SK-N-SH (cell line): ENCODE data around the gene ASB18. TPM values are rescaled to one million over a fixed set of nuclear protein-coding genes. Genes with fewer than 3 reads are reported as not detected.

Source experiments
- CTCF ChIA-PET: fragments of 300-600, 350-600 bp; formaldehyde crosslinking; extraction: SDS; loops from one replicate; lab custom pipeline; 2021; lab: Yijun Ruan, JAX
- POLR2A ChIA-PET: fragments of 350-600 bp; sonication (Branson Sonifier 250); formaldehyde crosslinking; extraction: SDS; loops from one replicate; lab custom pipeline; 2020; ENCODE audit warnings: antibody characterized with exemption, inconsistent platforms; lab: Yijun Ruan, JAX
- DNase-seq: peaks from one replicate; pipeline ENCODE4 v3.0.0; 2012
- H2AFZ ChIP-seq: fragments of 200-600 bp; sonication (generic); 2 replicates; pipeline ENCODE4 v1.8.1; 2016; ENCODE audit warnings: antibody characterized with exemption, mild to moderate bottlenecking, low read depth
- H3F3A ChIP-seq: fragments of 200-600 bp; sonication (generic); replicated peaks from 2 replicates; pipeline ENCODE3; 2016; ENCODE audit warnings: antibody characterized with exemption, mild to moderate bottlenecking; ENCODE audit not compliant: insufficient read depth
- H3K27ac ChIP-seq, 2 experiments: fragments of 200-500 bp in 1 of 2; fragments of 200-600 bp in 1 of 2; sonication (Bioruptor generic) in 1 of 2; sonication (generic), shearing (Covaris generic) in 1 of 2; 2 replicates each; pipeline versions ENCODE4 v1.5.1 to v1.6.1; 2014 to 2016; ENCODE audit warnings: low read depth in 2 of 2, inconsistent platforms in 1 of 2, low read length in 1 of 2, mild to moderate bottlenecking in 1 of 2, mixed read lengths in 1 of 2
- H3K27me3 ChIP-seq: fragments of 200-600 bp; sonication (generic), shearing (Covaris generic); 2 replicates; pipeline ENCODE4 v1.6.1; 2016; ENCODE audit warnings: mixed run types; ENCODE audit not compliant: insufficient read depth
- H3K36me3 ChIP-seq, 2 experiments: fragments of 200-500 bp in 1 of 2; fragments of 200-600 bp in 1 of 2; sonication (Bioruptor generic) in 1 of 2; sonication (generic) in 1 of 2; replicated peaks in 1 of 2; 2 replicates each; pipeline versions ENCODE3 to v1.5.1; 2014 to 2016; ENCODE audit warnings: low read length in 1 of 2, mild to moderate bottlenecking in 1 of 2; ENCODE audit not compliant: insufficient read depth in 2 of 2, control insufficient read depth in 1 of 2
- H3K4me1 ChIP-seq, 2 experiments: fragments of 200-500 bp in 1 of 2; fragments of 200-600 bp in 1 of 2; sonication (Bioruptor generic) in 1 of 2; sonication (generic), shearing (Covaris generic) in 1 of 2; 2 replicates each; pipeline versions ENCODE4 v1.5.1 to v1.6.1; 2014 to 2016; ENCODE audit warnings: low read depth in 1 of 2, low read length in 1 of 2, mixed run types in 1 of 2; ENCODE audit not compliant: insufficient read depth in 2 of 2, control insufficient read depth in 1 of 2
- H3K4me2 ChIP-seq: fragments of 200-600 bp; sonication (generic), shearing (Covaris generic); 2 replicates; pipeline ENCODE4 v1.6.1; 2017; ENCODE audit warnings: mixed run types
- H3K4me3 ChIP-seq, 2 experiments: fragments of 200-500 bp in 1 of 2; fragments of 200-600 bp in 1 of 2; sonication (Bioruptor generic) in 1 of 2; sonication (generic), shearing (Covaris generic) in 1 of 2; 2 replicates each; pipeline versions ENCODE4 v1.5.1 to v1.8.1; 2014 to 2016; ENCODE audit warnings: low read depth in 2 of 2, inconsistent platforms in 1 of 2, low read length in 1 of 2, mild to moderate bottlenecking in 1 of 2, mixed read lengths in 1 of 2, moderate library complexity in 1 of 2
- H3K79me2 ChIP-seq: fragments of 200-600 bp; sonication (generic); 2 replicates; pipeline ENCODE4 v1.8.1; 2017; ENCODE audit warnings: mild to moderate bottlenecking; ENCODE audit not compliant: insufficient read depth
- H3K9ac ChIP-seq: fragments of 200-600 bp; sonication (generic); 2 replicates; pipeline ENCODE4 v1.6.1; 2017; ENCODE audit warnings: mixed run types
- H3K9me2 ChIP-seq: fragments of 200-600 bp; sonication (generic); 2 replicates; pipeline ENCODE4 v1.6.1; 2017; ENCODE audit warnings: mixed run types
- H3K9me3 ChIP-seq: fragments of 200-600 bp; sonication (generic); 2 replicates; pipeline ENCODE4 v1.6.1; 2017; ENCODE audit warnings: mixed run types, mild to moderate bottlenecking, moderate library complexity
- H4K20me1 ChIP-seq: fragments of 200-600 bp; sonication (generic); 2 replicates; pipeline ENCODE4 v1.6.1; 2017; ENCODE audit warnings: mild to moderate bottlenecking, mixed run types; ENCODE audit not compliant: insufficient read depth
- CHD2 ChIP-seq: fragments of 150-350 bp; IDR thresholded peaks from 2 replicates; pipeline ENCODE4 v1.6.1; 2018; ENCODE audit warnings: low read length; ENCODE audit not compliant: partially characterized antibody
- ELF1 ChIP-seq: IDR thresholded peaks from 2 replicates; pipeline ENCODE4 v1.4.0; 2012
- EZH2phosphoT487 ChIP-seq: fragments of 200-600 bp; sonication (generic); IDR thresholded peaks from 2 replicates; pipeline ENCODE4 v1.6.1; 2017; ENCODE audit warnings: low read depth, mixed run types, mild to moderate bottlenecking, antibody characterized with exemption, moderate library complexity, borderline replicate concordance
- FOXJ3 ChIP-seq: sonication (generic); formaldehyde crosslinking; IDR thresholded peaks from 2 replicates; pipeline ENCODE4 v1.5.1; 2020; ENCODE audit warnings: mild to moderate bottlenecking, missing genetic modification reagents
- GATA2 ChIP-seq: sonication (generic); formaldehyde crosslinking; IDR thresholded peaks from 2 replicates; pipeline ENCODE4 v1.5.0; 2020; ENCODE audit warnings: mild to moderate bottlenecking, missing genetic modification reagents
- JUND ChIP-seq: IDR thresholded peaks from 2 replicates; pipeline ENCODE4 v1.4.0; 2012
- MAX ChIP-seq: IDR thresholded peaks from 2 replicates; pipeline ENCODE4 v1.4.0; 2012; ENCODE audit warnings: low read depth
- MEF2A ChIP-seq: IDR thresholded peaks from 2 replicates; pipeline ENCODE4 v1.4.0; 2012; ENCODE audit warnings: low read depth, borderline replicate concordance
- MXI1 ChIP-seq: IDR thresholded peaks from 2 replicates; pipeline ENCODE4 v1.6.1; 2012; ENCODE audit warnings: mild to moderate bottlenecking, low read depth, low read length, improper control_type of control experiment
- RAD21 ChIP-seq: IDR thresholded peaks from 2 replicates; pipeline ENCODE4 v1.6.1; 2012; ENCODE audit warnings: mild to moderate bottlenecking, low read length
- REST ChIP-seq: IDR thresholded peaks from 2 replicates; pipeline ENCODE4 v1.6.1; 2012; ENCODE audit warnings: mild to moderate bottlenecking, low read depth, low read length, moderate library complexity
- RXRA ChIP-seq: IDR thresholded peaks from 2 replicates; pipeline ENCODE4 v1.4.0; 2012; ENCODE audit warnings: low read depth, mild to moderate bottlenecking, borderline replicate concordance
- SIN3A ChIP-seq: IDR thresholded peaks from 2 replicates; pipeline ENCODE4 v1.6.1; 2012; ENCODE audit warnings: low read depth, mild to moderate bottlenecking, low read length, moderate library complexity, borderline replicate concordance
- TAF1 ChIP-seq: IDR thresholded peaks from 2 replicates; pipeline ENCODE4 v1.6.1; 2012; ENCODE audit warnings: low read depth, mild to moderate bottlenecking, low read length, moderate library complexity, borderline replicate concordance
- WGBS: methylation state at CpG from one replicate; pipeline ENCODE4 v1.1.6; 2017; ENCODE audit warnings: low lambda C conversion rate; 5-methylcytosine and 5-hydroxymethylcytosine counted together
- polyA plus RNA-seq, 3 experiments: library from polyadenylated mRNA; depleted of rRNA; stranded (reverse); fragments of >200 nt; gene quantifications; 2 replicates each; pipeline ENCODE4 v1.2.3, GENCODE V29; 2012
- TF ChIP-seq, protein P1 (sequence below): fragments of 200-600 bp; sonication (generic); IDR thresholded peaks from 2 replicates; pipeline ENCODE4 v1.6.1; 2017; ENCODE audit warnings: antibody characterized with exemption, mild to moderate bottlenecking, moderate library complexity

Gene ASB18
- polyA plus RNA-seq, 1 of the 3 experiments (the other 2 are of a cell fraction): not detected

GRCh38 chr2:236175548-236176150 is 88.6 kb downstream of the ASB18 start (continued):
- no peak for TF ChIP-seq REST

DNA sequence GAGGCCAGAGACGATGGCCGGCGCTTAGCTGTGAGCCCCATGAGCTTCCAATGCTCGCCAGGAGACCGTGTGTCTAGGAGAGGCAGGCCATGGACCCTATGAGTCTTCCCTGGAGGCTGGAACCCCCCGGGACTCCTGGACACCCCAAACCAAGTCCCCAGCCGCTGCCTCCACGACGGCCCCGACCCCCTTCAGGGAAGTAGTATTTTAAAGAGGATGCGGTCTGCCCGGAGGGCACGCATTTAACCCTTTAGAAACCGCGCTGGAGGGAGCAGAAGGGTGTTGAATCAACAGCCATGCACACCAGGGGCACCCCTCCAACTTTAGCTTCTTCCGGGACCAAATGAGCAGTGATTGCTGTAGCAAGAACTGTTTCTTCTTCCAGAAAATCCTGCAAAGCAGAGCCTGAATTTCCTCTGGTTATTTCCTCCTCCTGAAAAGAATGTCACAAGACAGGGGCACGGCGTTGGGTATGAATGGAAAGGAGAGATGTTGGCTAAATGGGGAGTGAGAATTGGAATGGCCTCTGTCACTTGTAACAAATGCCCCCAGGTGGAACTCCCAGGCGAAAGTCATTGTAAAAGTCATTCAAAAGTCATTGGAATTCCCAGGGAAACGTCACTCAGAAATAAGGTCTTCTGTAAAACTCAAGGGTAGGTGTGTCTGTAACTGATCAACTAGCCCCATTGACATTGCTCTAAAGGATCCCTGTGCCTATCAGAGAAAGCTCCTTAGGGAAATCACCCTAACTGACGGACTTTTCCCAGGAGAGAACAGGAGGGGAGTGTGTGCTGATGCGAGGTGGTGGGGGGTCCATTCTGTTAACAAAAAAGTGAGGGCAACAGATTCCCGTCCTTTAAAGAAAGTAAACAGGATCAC is 90.2 kb downstream of the ASB18 start:
- H3K9me2 ChIP-seq: no peaks in the 10 kb centered on the region
- no peak overlapping the region for H3K4me2 ChIP-seq
- DNase-seq: no peak
- no peak overlapping the region for H3K9ac ChIP-seq
- WGBS: 47% methylated on average over 23 of the region's 23 CpGs
- peaks cover 0 to 8% of the 10 kb centered on the region in 2 experiments; a peak in 2 of 4 replicates for H3K4me1 ChIP-seq
- peaks cover 22% of the 10 kb centered on the region for H3F3A ChIP-seq
- H3K9me3 ChIP-seq: no peaks in the 10 kb centered on the region
- H2AFZ ChIP-seq: no peak overlapping the region
- no peak overlapping the region for H3K4me3 ChIP-seq
- H3K79me2 ChIP-seq: no peaks in the 10 kb centered on the region
- no peak overlapping the region for H3K27ac ChIP-seq
- TF ChIP-seq CHD2 (no peak), FOXJ3 (CRISPR knock-in tag) (no peak), EZH2phosphoT487 (no peak; the same call in 1 of the 2 replicates), ELF1 (no peak), REST (no peak), MAX (no peak), JUND (no peak), TAF1 (no peak), RXRA (no peak), RAD21 (no peak), MEF2A (no peak), GATA2 (no peak), SIN3A (no peak), MXI1 (no peak)
- TF ChIP-seq, protein P1, sequence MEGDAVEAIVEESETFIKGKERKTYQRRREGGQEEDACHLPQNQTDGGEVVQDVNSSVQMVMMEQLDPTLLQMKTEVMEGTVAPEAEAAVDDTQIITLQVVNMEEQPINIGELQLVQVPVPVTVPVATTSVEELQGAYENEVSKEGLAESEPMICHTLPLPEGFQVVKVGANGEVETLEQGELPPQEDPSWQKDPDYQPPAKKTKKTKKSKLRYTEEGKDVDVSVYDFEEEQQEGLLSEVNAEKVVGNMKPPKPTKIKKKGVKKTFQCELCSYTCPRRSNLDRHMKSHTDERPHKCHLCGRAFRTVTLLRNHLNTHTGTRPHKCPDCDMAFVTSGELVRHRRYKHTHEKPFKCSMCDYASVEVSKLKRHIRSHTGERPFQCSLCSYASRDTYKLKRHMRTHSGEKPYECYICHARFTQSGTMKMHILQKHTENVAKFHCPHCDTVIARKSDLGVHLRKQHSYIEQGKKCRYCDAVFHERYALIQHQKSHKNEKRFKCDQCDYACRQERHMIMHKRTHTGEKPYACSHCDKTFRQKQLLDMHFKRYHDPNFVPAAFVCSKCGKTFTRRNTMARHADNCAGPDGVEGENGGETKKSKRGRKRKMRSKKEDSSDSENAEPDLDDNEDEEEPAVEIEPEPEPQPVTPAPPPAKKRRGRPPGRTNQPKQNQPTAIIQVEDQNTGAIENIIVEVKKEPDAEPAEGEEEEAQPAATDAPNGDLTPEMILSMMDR: no peak
- peaks cover 58% of the 10 kb centered on the region for H3K27me3 ChIP-seq
- H4K20me1 ChIP-seq: no peaks in the 10 kb centered on the region
- ChIA-PET CTCF (interaction anchor here (0.9 to 17.1 kb wide), 4 partner anchors 380 to 428 kb away, joined by 3 to 372 read pairs (median 128); no protein-coding TSS in a partner anchor), POLR2A (no interaction called here)
- no peaks in the 10 kb centered on the region for H3K36me3 ChIP-seq
